ENCODE measurements around the gene BRD1. TPM values are rescaled to one million over a fixed set of nuclear protein-coding genes. Genes with fewer than 3 reads are reported as not detected.

Gene BRD1
- total and polyA plus RNA-seq, 9 donors: 13.6 to 45.6 (median 35.8) TPM

DNA sequence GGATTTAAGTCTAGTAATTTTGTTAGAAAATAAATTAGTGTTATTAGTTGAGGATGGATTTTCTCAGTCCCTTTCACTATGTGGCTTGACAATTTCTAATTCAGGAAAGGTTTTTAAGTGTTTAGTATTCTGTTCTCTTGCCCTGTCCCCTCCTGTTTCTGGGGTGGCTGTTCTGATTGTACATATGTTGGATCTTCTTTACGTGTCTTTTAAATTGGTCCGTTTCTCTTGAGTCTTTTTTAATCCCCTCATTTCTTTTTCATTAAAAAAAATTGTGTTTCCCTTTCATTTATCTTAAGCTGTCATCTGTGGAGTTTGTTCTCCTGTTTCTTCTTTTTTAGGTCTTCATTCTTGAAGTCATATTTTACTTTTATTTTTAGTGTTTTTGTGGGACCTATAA, 38.5 kb upstream of the BRD1 start:
- Histone ChIP-seq H3K36me3 (no peaks in the 10 kb centered on the region), H3K27ac (no peak overlapping the region), H3K9me3 (peaks cover 0 to 4% of the 10 kb centered on the region in 2 donors), H3K27me3 (no peaks in the 10 kb centered on the region), H3K4me3 (no peak overlapping the region), H3K4me1 (ENCODE audit: insufficient read depth) (no peaks in the 10 kb centered on the region)
- TF ChIP-seq, protein P1, sequence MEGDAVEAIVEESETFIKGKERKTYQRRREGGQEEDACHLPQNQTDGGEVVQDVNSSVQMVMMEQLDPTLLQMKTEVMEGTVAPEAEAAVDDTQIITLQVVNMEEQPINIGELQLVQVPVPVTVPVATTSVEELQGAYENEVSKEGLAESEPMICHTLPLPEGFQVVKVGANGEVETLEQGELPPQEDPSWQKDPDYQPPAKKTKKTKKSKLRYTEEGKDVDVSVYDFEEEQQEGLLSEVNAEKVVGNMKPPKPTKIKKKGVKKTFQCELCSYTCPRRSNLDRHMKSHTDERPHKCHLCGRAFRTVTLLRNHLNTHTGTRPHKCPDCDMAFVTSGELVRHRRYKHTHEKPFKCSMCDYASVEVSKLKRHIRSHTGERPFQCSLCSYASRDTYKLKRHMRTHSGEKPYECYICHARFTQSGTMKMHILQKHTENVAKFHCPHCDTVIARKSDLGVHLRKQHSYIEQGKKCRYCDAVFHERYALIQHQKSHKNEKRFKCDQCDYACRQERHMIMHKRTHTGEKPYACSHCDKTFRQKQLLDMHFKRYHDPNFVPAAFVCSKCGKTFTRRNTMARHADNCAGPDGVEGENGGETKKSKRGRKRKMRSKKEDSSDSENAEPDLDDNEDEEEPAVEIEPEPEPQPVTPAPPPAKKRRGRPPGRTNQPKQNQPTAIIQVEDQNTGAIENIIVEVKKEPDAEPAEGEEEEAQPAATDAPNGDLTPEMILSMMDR (IDR thresholded peaks at IDR 0.05): no peak
- no peak for TF ChIP-seq EP300 (IDR thresholded peaks at IDR 0.05)
- TF ChIP-seq POLR2A (IDR thresholded peaks at IDR 0.05): no peak
- 42 to 64% (median 46%) methylated on average over 2 of the region's 2 CpGs for WGBS, 3 donors
- DNase-seq: no peak
- intact Hi-C loops (cut with DNase I): no loop called here

DNA sequence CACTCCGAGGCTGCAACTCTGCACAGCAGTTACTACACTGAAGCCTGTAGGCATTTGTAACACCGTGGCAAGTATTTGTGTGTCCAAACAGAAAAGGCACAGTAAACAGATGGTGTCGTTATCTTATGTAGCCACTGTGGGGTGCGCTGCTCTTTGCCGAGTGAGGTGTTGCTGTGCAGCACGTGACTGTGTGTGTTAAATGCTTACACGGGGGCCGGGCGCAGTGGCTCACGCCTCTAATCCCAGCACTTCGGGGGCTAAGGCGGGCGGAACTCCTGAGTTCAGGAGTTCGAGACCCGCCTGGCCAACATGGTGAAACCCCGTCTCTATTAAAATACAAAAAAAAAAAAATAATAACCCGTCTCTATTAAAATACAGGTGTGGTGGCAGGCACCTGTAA, 37.5 kb upstream of the BRD1 start:
- H3K4me3 ChIP-seq: no peak overlapping the region
- no peaks in the 10 kb centered on the region for H3K4me1 ChIP-seq (ENCODE audit: insufficient read depth)
- no peaks in the 10 kb centered on the region for H3K36me3 ChIP-seq
- DNase-seq: peak in 1 of 5 donors; percentile 8
- 91 to 93% (median 92%) methylated on average over 17 of the region's 17 CpGs for whole genome bisulfite sequencing, 3 donors
- intact Hi-C loops (cut with DNase I): no loop called here
- TF ChIP-seq POLR2A (IDR thresholded peaks at IDR 0.05): no peak
- TF ChIP-seq, protein P1 (IDR thresholded peaks at IDR 0.05): no peak
- TF ChIP-seq EP300 (IDR thresholded peaks at IDR 0.05): no peak
- H3K9me3 ChIP-seq: peaks cover 0 to 4% of the 10 kb centered on the region in 2 donors
- H3K27ac ChIP-seq: no peak overlapping the region
- H3K27me3 ChIP-seq: no peaks in the 10 kb centered on the region

DNA sequence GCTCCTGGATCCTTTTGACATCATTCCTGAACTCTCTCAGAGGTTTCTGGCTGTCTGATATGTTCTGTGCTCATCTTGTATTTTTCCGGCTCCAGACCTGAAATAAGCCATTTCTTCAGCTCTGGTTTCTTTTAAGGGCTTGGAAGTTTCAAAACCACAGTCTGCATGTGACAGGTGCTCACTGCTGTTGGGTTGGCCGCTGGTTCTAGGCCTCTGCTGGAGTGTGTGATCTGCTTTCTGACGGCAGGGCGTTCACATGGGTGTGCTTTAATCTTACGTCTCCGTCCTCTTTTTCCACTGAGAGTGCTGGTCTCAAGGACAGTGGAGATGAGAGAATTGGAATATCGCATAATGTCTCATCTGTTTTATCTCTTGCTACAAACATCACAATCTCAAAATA, 36.3 kb upstream of the BRD1 start:
- no peaks in the 10 kb centered on the region for H3K36me3 ChIP-seq
- no peak overlapping the region for H3K27ac ChIP-seq
- intact Hi-C loops (cut with DNase I): no loop called here
- H3K4me3 ChIP-seq: no peak overlapping the region
- WGBS, 3 donors: 60 to 78% (median 72%) methylated on average over 6 to 7 of the region's 7 CpGs
- no peaks in the 10 kb centered on the region for H3K4me1 ChIP-seq (ENCODE audit: insufficient read depth)
- TF ChIP-seq, protein P1 (IDR thresholded peaks at IDR 0.05): no peak
- TF ChIP-seq EP300 (IDR thresholded peaks at IDR 0.05) (no peak), POLR2A (IDR thresholded peaks at IDR 0.05) (no peak)
- no peak for DNase-seq
- no peaks in the 10 kb centered on the region for H3K27me3 ChIP-seq
- H3K9me3 ChIP-seq: no peaks in the 10 kb centered on the region

DNA sequence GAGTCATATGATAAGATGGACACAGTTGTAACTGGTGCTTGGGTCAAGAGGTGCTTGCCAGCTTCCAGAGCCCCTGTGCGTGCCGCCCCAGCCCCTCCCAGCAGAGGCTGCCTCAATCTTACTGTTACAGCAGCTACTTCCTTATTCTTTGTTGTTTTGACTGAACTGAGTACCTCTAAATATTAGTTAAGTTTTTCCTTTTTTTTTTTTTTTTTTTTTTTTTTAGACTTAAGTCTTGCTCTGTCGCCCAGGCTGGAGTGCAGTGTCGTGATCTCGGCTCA, 34.8 kb upstream of the BRD1 start:
- Histone ChIP-seq H3K36me3 (no peaks in the 10 kb centered on the region), H3K4me1 (ENCODE audit: insufficient read depth) (no peaks in the 10 kb centered on the region), H3K4me3 (no peak overlapping the region), H3K27ac (no peak overlapping the region), H3K27me3 (no peaks in the 10 kb centered on the region), H3K9me3 (no peaks in the 10 kb centered on the region)
- intact Hi-C loops (cut with DNase I): no loop called here
- TF ChIP-seq, protein P1 (IDR thresholded peaks at IDR 0.05): no peak
- no peak for TF ChIP-seq POLR2A (IDR thresholded peaks at IDR 0.05)
- no peak for TF ChIP-seq EP300 (IDR thresholded peaks at IDR 0.05)
- 91 to 94% (median 94%) methylated on average over 5 of the region's 5 CpGs for WGBS, 3 donors
- DNase-seq: no peak
